Measurements from ENCODE around the gene ALKBH1. TPM values are rescaled to one million over a fixed set of nuclear protein-coding genes. Genes with fewer than 3 reads are reported as not detected.
A peak's percentile ranks its signal among the peaks of the same experiment; 100 is the strongest.

ALKBH1 gene
- total RNA-seq, 2 donors from 2014 or later, result 12.5 to 20.4 TPM

GRCh38 chr14:77707355-77707723 lies 484 bp downstream of the ALKBH1 start:
- H3K27me3 ChIP-seq (replicated peaks; ENCODE audit: insufficient read depth), result no peaks in the 10 kb centered on the region
- no peaks in the 10 kb centered on the region for H3K9me3 ChIP-seq
- DNase-seq (ENCODE audit: low spot score), result peak; percentile 36
- H3K27ac ChIP-seq, result peak overlapping the region; percentile 67 to 74
- intact Hi-C loops (cut with DNase I), result loop anchor here (10.0 kb wide), 2 partner anchors 253 to 393 kb away; partner anchors contain the start of genes AHSA1 and VIPAS39
- H3K4me3 ChIP-seq, result peak overlapping the region; percentile 74 to 96
- H3K4me1 ChIP-seq (replicated peaks), result no peaks in the 10 kb centered on the region
- TF ChIP-seq POLR2AphosphoS5 (IDR thresholded peaks at IDR 0.05), result no peak
- TF ChIP-seq CTCF (IDR thresholded peaks at IDR 0.05), result peak in 3 of 4 experiments; percentile 25 to 36 (median 29)
- H3K36me3 ChIP-seq, result peaks cover 0 to 6% of the 10 kb centered on the region in 2 donors
- 1% methylated on average over 14 of the region's 14 CpGs for WGBS

GRCh38 chr14:77691259-77691658 lies 16.6 kb downstream of the ALKBH1 start:
- H3K27ac ChIP-seq, result no peak overlapping the region
- no peak overlapping the region for H3K4me3 ChIP-seq
- 96% methylated on average over 2 of the region's 2 CpGs for WGBS
- H3K27me3 ChIP-seq (replicated peaks; ENCODE audit: insufficient read depth), result no peaks in the 10 kb centered on the region
- H3K9me3 ChIP-seq, result no peaks in the 10 kb centered on the region
- intact Hi-C loops (cut with DNase I), result no loop called here
- no peaks in the 10 kb centered on the region for H3K4me1 ChIP-seq (replicated peaks)
- TF ChIP-seq CTCF (IDR thresholded peaks at IDR 0.05) (no peak), POLR2AphosphoS5 (IDR thresholded peaks at IDR 0.05) (no peak), POLR2A (IDR thresholded peaks at IDR 0.05) (no peak)
- DNase-seq (ENCODE audit: low spot score), result no peak
- no peaks in the 10 kb centered on the region for H3K36me3 ChIP-seq

DNA sequence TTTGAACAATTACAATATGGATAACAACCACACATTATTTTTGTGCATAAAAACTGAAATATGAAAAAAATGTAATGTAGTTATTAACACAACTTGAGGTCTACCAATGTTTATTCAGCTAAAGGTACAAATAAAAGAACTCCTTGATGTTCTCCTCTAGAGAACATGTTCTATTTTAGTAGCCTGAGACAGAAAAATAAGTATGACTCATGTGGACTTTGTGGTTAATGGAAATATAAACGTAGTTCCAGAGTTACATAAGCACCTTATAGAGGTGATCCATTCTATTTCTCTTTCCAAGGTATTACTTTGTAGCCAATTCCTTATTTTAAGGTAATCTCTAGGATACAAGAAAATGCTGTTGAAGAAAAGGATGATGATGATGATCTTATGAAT lies 25.7 kb downstream of the ALKBH1 start:
- intact Hi-C loops (cut with DNase I), result no loop called here
- no peak for TF ChIP-seq POLR2A (IDR thresholded peaks at IDR 0.05)
- no peak for TF ChIP-seq CTCF (IDR thresholded peaks at IDR 0.05)
- TF ChIP-seq POLR2AphosphoS5 (IDR thresholded peaks at IDR 0.05), result peak; percentile 39
- WGBS, result 10% methylated on average over 1 of the region's 1 CpG
- Histone ChIP-seq H3K4me3 (no peak overlapping the region), H3K9me3 (no peaks in the 10 kb centered on the region), H3K27ac (peak overlapping the region; percentile 1 to 73), H3K36me3 (no peaks in the 10 kb centered on the region), H3K4me1 (replicated peaks) (no peaks in the 10 kb centered on the region), H3K27me3 (replicated peaks; ENCODE audit: insufficient read depth) (no peaks in the 10 kb centered on the region)
- no peak for DNase-seq (ENCODE audit: low spot score)

DNA sequence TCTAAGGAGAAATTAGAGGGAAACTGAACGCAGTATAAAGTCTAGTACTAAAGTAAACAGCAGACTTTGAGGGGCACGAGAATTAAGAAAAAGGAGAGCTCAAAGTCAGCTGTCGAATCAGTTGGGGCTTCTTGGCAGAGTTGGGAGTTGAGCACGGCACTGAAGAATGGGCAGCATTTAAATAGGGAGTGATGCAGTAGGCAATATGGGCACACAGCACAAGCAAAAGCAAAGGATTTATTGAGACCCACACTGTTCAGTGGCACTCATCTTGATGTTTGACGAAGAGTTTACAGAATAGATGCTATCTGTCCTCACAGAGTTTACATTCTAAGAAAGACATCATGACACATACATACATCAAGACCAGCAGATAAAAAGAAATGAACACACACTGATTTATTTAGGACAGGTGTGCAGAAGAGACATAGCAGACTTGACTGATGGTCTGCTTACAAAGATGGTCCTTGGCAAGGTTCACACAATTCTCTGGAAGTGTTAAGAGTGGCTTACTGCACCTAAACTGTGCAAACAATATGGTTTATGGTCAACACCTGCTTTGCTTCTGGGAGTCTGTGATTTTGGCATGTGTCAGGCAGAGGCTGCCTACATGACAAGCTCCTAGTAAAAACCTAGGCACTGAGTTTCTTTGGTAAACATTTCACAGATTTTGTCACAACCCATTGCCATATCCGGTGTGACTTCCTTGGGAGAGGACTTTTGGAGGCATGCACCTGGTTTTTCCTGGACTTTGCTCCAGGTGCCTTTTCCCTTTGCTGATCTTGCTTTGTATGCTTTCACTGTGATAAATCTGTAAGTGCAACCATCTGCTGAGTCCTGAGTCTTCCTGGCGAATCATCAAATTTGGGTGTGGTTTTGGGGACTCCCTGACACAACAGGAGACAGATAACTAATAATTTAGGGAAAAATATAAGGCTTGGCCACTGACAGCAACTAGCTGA lies 26.3 kb downstream of the ALKBH1 start:
- DNase-seq (ENCODE audit: low spot score), result peak; percentile 42
- no peak for TF ChIP-seq CTCF (IDR thresholded peaks at IDR 0.05)
- peak; percentile 6 for TF ChIP-seq POLR2AphosphoS5 (IDR thresholded peaks at IDR 0.05)
- TF ChIP-seq POLR2A (IDR thresholded peaks at IDR 0.05), result no peak
- Histone ChIP-seq H3K27ac (peak overlapping the region; percentile 1 to 73), H3K4me1 (replicated peaks) (no peaks in the 10 kb centered on the region), H3K9me3 (no peaks in the 10 kb centered on the region), H3K4me3 (no peak overlapping the region), H3K36me3 (no peaks in the 10 kb centered on the region), H3K27me3 (replicated peaks; ENCODE audit: insufficient read depth) (no peaks in the 10 kb centered on the region)
- 49% methylated on average over 7 of the region's 7 CpGs for WGBS
- intact Hi-C loops (cut with DNase I), result no loop called here

DNA sequence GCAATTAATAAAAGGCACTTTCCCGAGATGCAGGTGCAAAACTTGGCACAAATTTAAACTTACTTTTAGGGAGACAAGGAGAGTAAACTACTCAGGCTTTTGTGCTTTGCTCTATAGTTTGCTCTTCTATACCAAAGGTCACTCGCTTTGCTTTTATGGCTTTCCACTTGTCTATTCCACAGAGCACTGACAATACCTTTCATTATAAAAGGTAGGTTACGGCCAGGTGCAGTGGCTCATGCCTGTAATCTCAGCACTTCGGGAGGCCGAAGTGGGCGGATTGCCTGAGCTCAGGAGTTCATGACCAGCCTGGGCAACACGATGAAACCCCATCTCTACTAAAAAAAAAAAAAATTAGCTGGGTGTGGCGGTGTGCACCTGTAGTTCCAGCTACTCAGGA lies 32.9 kb downstream of the ALKBH1 start:
- TF ChIP-seq POLR2A (IDR thresholded peaks at IDR 0.05) (no peak), CTCF (IDR thresholded peaks at IDR 0.05) (no peak), POLR2AphosphoS5 (IDR thresholded peaks at IDR 0.05) (no peak)
- H3K27ac ChIP-seq, result no peak overlapping the region
- H3K27me3 ChIP-seq (replicated peaks; ENCODE audit: insufficient read depth), result no peaks in the 10 kb centered on the region
- H3K9me3 ChIP-seq, result no peaks in the 10 kb centered on the region
- WGBS, result 61% methylated on average over 8 of the region's 8 CpGs
- H3K36me3 ChIP-seq, result no peaks in the 10 kb centered on the region
- DNase-seq (ENCODE audit: low spot score), result no peak
- intact Hi-C loops (cut with DNase I), result no loop called here
- H3K4me3 ChIP-seq, result no peak overlapping the region
- no peaks in the 10 kb centered on the region for H3K4me1 ChIP-seq (replicated peaks)

All from prostate gland (tissue), 2 donors.